HepG2 (cell line): ENCODE results near the gene KRTAP6-1. TPM values are rescaled to one million over a fixed set of nuclear protein-coding genes. Genes with fewer than 3 reads are reported as not detected.

ENCODE experiments used
- ATAC-seq: fragments of 200-7000 bp; cut with Tn5 transposase; 3 replicates; pipeline ENCODE4 v1.9.1; 2020; ENCODE audit warnings: mild to moderate bottlenecking, moderate library complexity
- BruUV-seq: library from RNA; stranded (reverse); fragments of 400-500 nt; replicated peaks from 2 replicates; lab custom pipeline; 2021; lab: Mats Ljungman, UMichigan
- CTCF ChIA-PET: fragments of 300-600 bp; formaldehyde crosslinking; extraction: SDS; loops from one replicate; lab custom pipeline; 2021; ENCODE audit warnings: low total read pairs, inconsistent platforms, low intra/inter-chr PET ratio; lab: Yijun Ruan, JAX
- POLR2A ChIA-PET: fragments of 350-600 bp; sonication (Branson Sonifier 250); formaldehyde crosslinking; loops from one replicate; lab custom pipeline; 2020; ENCODE audit warnings: antibody characterized with exemption, inconsistent platforms; lab: Yijun Ruan, JAX
- DNase-seq: peaks from one replicate; pipeline ENCODE4 v3.0.0-alpha.2; 2015; ENCODE audit warnings: low spot score
- FAIRE-seq: peaks from 3 replicates; lab custom pipeline; 2011; peaks lifted over from hg19 to GRCh38; lab: Jason Lieb, UNC
- H2AFZ ChIP-seq: one replicate; pipeline ENCODE4 v1.6.1; 2011; ENCODE audit warnings: low read length, inconsistent platforms
- H3K27ac ChIP-seq: fragments of 300-600 bp; 3 replicates; pipeline ENCODE4 v1.8.0; 2011; ENCODE audit warnings: mixed run types, mild to moderate bottlenecking, mixed read lengths, low read length, inconsistent platforms; ENCODE audit not compliant: insufficient read depth; ENCODE audit errors: extremely low read length
- H3K27me3 ChIP-seq, 2 experiments: fragments of 200-600 bp in 1 of 2; 2 replicates in 1 of 2; 3 replicates in 1 of 2; pipeline versions ENCODE4 v1.6.0 to v1.8.0; 2011; ENCODE audit warnings: low read length in 2 of 2, mild to moderate bottlenecking in 2 of 2, moderate library complexity in 2 of 2, inconsistent platforms in 1 of 2; ENCODE audit not compliant: insufficient read depth in 2 of 2, control insufficient read depth in 1 of 2
- H3K36me3 ChIP-seq, 2 experiments: fragments of 200-600 bp in 1 of 2; replicated peaks in 1 of 2; 2 replicates in 1 of 2; 3 replicates in 1 of 2; pipeline versions ENCODE4 v1.5.1 to v1.8.0; 2011; ENCODE audit warnings: low read length in 2 of 2, inconsistent platforms in 1 of 2; ENCODE audit not compliant: insufficient read depth in 2 of 2, control insufficient read depth in 1 of 2
- H3K4me1 ChIP-seq: 2 replicates; pipeline ENCODE4 v1.5.1; 2012; ENCODE audit warnings: low read length, inconsistent platforms; ENCODE audit not compliant: insufficient read depth
- H3K4me2 ChIP-seq: 2 replicates; pipeline ENCODE4 v1.6.0; 2011; ENCODE audit warnings: low read depth, low read length, inconsistent platforms
- H3K4me3 ChIP-seq, 3 experiments: fragments of 200-600 bp in 1 of 3; sonication (generic), shearing (Covaris generic) in 1 of 3; replicated peaks in 1 of 3; 2 replicates each; pipeline ENCODE4 v1.5.1; 2011 to 2016; ENCODE audit warnings: low read length in 3 of 3, inconsistent platforms in 2 of 3, low read depth in 2 of 3, mild to moderate bottlenecking in 2 of 3, control low read depth in 1 of 3, mixed read lengths in 1 of 3; ENCODE audit not compliant: insufficient read depth in 1 of 3
- H3K79me2 ChIP-seq: one replicate; pipeline ENCODE4 v1.6.1; 2011; ENCODE audit warnings: low read length, inconsistent platforms; ENCODE audit not compliant: insufficient read depth
- H3K9ac ChIP-seq: 2 replicates; pipeline ENCODE4 v1.6.0; 2011; ENCODE audit warnings: mild to moderate bottlenecking, low read depth, low read length, inconsistent platforms; ENCODE audit not compliant: insufficient read depth
- H3K9me3 ChIP-seq: 2 replicates; pipeline ENCODE4 v1.5.1; 2012; ENCODE audit warnings: mild to moderate bottlenecking, low read length
- H4K20me1 ChIP-seq: 2 replicates; pipeline ENCODE4 v1.6.0; 2011; ENCODE audit warnings: inconsistent platforms, mild to moderate bottlenecking, low read length, moderate library complexity; ENCODE audit not compliant: insufficient read depth
- BATF2 ChIP-seq: sonication (generic); formaldehyde crosslinking; IDR thresholded peaks from 2 replicates; pipeline ENCODE4 v1.8.0; 2022; ENCODE audit warnings: mild to moderate bottlenecking, missing genetic modification reagents, moderate library complexity
- CERS6 ChIP-seq: sonication (generic); formaldehyde crosslinking; IDR thresholded peaks from 2 replicates; pipeline ENCODE4 v1.5.0; 2020; ENCODE audit warnings: missing genetic modification reagents
- ETV6 ChIP-seq: sonication (generic); formaldehyde crosslinking; conservative IDR thresholded peaks from 2 replicates; pipeline ENCODE4 v1.4.0; 2020; ENCODE audit warnings: missing genetic modification reagents
- GATAD2A ChIP-seq: IDR thresholded peaks from 2 replicates; pipeline ENCODE4 v1.6.1; 2016
- HIVEP1 ChIP-seq: sonication (generic); formaldehyde crosslinking; IDR thresholded peaks from 2 replicates; pipeline ENCODE4 v1.4.0; 2020; ENCODE audit warnings: mild to moderate bottlenecking, missing genetic modification reagents
- MTA1 ChIP-seq: sonication (generic); formaldehyde crosslinking; IDR thresholded peaks from 2 replicates; pipeline ENCODE4 v1.4.0; 2020; ENCODE audit warnings: missing genetic modification reagents, mild to moderate bottlenecking, borderline replicate concordance
- NR1H2 ChIP-seq: sonication (generic); formaldehyde crosslinking; IDR thresholded peaks from 2 replicates; pipeline ENCODE4 v1.8.1; 2022; ENCODE audit warnings: low read depth, missing genetic modification reagents, borderline replicate concordance
- PAF1 ChIP-seq: IDR thresholded peaks from 2 replicates; pipeline ENCODE4 v1.6.1; 2016; ENCODE audit warnings: missing genetic modification reagents, missing compliant biosample characterization
- SYNCRIP ChIP-seq: fragments of 200-400 bp; formaldehyde crosslinking; IDR thresholded peaks from 2 replicates; pipeline ENCODE4 v1.6.1; 2018; ENCODE audit warnings: mild to moderate bottlenecking, low read depth, low read length; ENCODE audit not compliant: insufficient read depth
- TP53 ChIP-seq: sonication (generic); formaldehyde crosslinking; conservative IDR thresholded peaks from 2 replicates; pipeline ENCODE4 v1.4.0; 2020; ENCODE audit warnings: missing genetic modification reagents
- ZBTB26 ChIP-seq: IDR thresholded peaks from 2 replicates; pipeline ENCODE4 v1.6.1; 2016; ENCODE audit warnings: missing compliant biosample characterization, missing genetic modification reagents, borderline replicate concordance
- ZBTB40 ChIP-seq, 2 experiments: fragments of 450-650 bp in 1 of 2; sonication (generic) in 1 of 2; formaldehyde crosslinking in 1 of 2; IDR thresholded peaks; 2 replicates each; pipeline versions ENCODE4 v1.6.1 to v1.8.0; 2016 to 2022; ENCODE audit warnings: antibody characterized with exemption in 1 of 2, mild to moderate bottlenecking in 1 of 2, missing genetic modification reagents in 1 of 2
- WGBS: methylation state at CpG from one replicate; pipeline ENCODE4 v1.1.6; 2017; ENCODE audit warnings: low lambda C conversion rate; 5-methylcytosine and 5-hydroxymethylcytosine counted together
- in situ Hi-C: cut with HindIII; loops from 2 replicates; pipeline ENCODE4 v1.10.0; 2017; ENCODE audit warnings: low pct_unique_long_range_greater_than_20kb; ENCODE audit not compliant: extremely low pct_ligation_motif_present
- intact Hi-C: fragments of 100-400 bp; cut with micrococcal nuclease; formaldehyde crosslinking; loops from one replicate; pipeline ENCODE4 v1.10.0; 2022; ENCODE audit not compliant: unreplicated experiment
- polyA plus RNA-seq, 8 experiments: library from polyadenylated mRNA; depleted of rRNA in 3 of 8; stranded (reverse) in 7 of 8; unstranded in 1 of 8; fragments of >200 nt; fragmentation: Illumina TruSeq in 4 of 8; extraction: Trizol in 4 of 8; gene quantifications; 2 replicates each; pipeline versions ENCODE4 v1.2.1 to v1.2.3, GENCODE V29; 2011 to 2016; ENCODE audit warnings: low read depth in 4 of 8, missing spikeins in 1 of 8, mixed read lengths in 1 of 8; ENCODE audit not compliant: insufficient read depth in 1 of 8
- total RNA-seq, 5 experiments: library from RNA; depleted of rRNA; stranded (reverse); fragments of >200 nt; fragmentation: Illumina TruSeq; extraction: Trizol; gene quantifications; 2 replicates each; pipeline ENCODE4 v1.2.3, GENCODE V29; 2016; ENCODE audit warnings: low read depth in 1 of 5

The KRTAP6-1 gene
- total and polyA plus RNA-seq, 2 of the 13 experiments (the other 11 are each of a cell fraction or from before 2014, with no cell fraction given): not detected

GRCh38 chr21:30642564-30642963 lies 28.8 kb upstream of the KRTAP6-1 start, which contains the start of gene KRTAP20-3:
Gene KRTAP20-3, plus strand, starts transcription at chr21:30642864.
- TF ChIP-seq HIVEP1 (CRISPR knock-in tag): no peak
- no peak for TF ChIP-seq PAF1 (CRISPR knock-in tag)
- TF ChIP-seq ZBTB40 (IDR thresholded peaks at IDR 0.05): no peak
- no peak for TF ChIP-seq ZBTB40 (CRISPR knock-in tag; IDR thresholded peaks at IDR 0.05)
- TF ChIP-seq ZBTB26 (CRISPR knock-in tag): no peak
- no peak for TF ChIP-seq TP53 (CRISPR knock-in tag)
- no peak for TF ChIP-seq GATAD2A (CRISPR knock-in tag)
- no peak for TF ChIP-seq BATF2 (CRISPR knock-in tag)
- TF ChIP-seq CERS6 (CRISPR knock-in tag): no peak
- TF ChIP-seq MTA1 (CRISPR knock-in tag): no peak
- TF ChIP-seq NR1H2 (CRISPR knock-in tag): no peak
- no peak for TF ChIP-seq SYNCRIP
- TF ChIP-seq ETV6 (CRISPR knock-in tag): no peak
- Histone ChIP-seq H3K9me3 (peaks cover 79% of the 10 kb centered on the region), H3K4me1 (no peaks in the 10 kb centered on the region), H3K27me3 (no peaks in the 10 kb centered on the region), H3K9ac (no peak within 1 kb of the TSS), H3K36me3 (no peaks in the 10 kb centered on the region), H3K79me2 (no peaks in the 10 kb centered on the region), H2AFZ (no peak within 1 kb of the TSS), H4K20me1 (no peaks in the 10 kb centered on the region), H3K4me2 (no peak within 1 kb of the TSS), H3K4me3 (no peak within 1 kb of the TSS), H3K27ac (no peak within 1 kb of the TSS)
- ChIA-PET CTCF (no interaction called here), POLR2A (no interaction called here)
- intact Hi-C loops (no loop called here), in situ Hi-C loops (no loop called here)
- 44% methylated on average over 2 of the region's 2 CpGs for WGBS
- no peak for DNase-seq
- no TSS peak for BruUV-seq
- no peak for FAIRE-seq
- ATAC-seq: no peak
